ENCODE results near the gene PIGQ. TPM values are rescaled to one million over a fixed set of nuclear protein-coding genes. Genes with fewer than 3 reads are reported as not detected.

PIGQ gene
- total RNA-seq, 1 donor from 2014 or later = 68.9 TPM

DNA sequence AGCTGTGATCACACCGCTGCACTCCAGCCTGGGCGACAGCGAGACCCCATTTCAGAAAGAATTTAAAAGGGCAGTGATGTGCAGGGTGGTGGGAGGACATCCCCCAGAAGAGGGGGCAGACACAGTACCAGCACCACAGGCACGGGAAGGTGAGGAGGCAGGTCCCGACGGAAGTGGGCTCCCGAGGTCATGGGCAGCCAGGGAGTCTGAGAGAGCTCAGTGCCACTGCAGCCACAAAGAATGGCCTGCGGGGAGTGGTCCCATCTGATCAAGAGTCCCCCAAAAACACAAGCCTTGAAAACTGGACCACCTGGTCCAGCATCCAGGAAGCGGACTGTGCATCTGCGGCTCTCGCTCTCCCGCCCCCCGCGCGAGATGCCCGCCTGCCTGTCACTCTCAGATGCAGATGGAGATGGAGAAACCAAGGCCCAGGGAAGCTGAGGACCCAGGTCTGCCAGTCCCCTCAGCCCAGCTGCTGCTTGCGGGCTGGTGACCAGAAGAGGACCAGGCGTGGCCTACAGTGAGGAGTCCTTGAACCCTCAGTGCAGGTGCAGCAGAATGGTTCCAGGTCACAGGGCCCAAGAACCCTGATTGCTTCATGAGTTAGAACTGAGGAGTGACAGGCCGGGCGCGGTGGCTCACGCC is 46.5 kb upstream of the PIGQ start:
- TF ChIP-seq, protein P1, sequence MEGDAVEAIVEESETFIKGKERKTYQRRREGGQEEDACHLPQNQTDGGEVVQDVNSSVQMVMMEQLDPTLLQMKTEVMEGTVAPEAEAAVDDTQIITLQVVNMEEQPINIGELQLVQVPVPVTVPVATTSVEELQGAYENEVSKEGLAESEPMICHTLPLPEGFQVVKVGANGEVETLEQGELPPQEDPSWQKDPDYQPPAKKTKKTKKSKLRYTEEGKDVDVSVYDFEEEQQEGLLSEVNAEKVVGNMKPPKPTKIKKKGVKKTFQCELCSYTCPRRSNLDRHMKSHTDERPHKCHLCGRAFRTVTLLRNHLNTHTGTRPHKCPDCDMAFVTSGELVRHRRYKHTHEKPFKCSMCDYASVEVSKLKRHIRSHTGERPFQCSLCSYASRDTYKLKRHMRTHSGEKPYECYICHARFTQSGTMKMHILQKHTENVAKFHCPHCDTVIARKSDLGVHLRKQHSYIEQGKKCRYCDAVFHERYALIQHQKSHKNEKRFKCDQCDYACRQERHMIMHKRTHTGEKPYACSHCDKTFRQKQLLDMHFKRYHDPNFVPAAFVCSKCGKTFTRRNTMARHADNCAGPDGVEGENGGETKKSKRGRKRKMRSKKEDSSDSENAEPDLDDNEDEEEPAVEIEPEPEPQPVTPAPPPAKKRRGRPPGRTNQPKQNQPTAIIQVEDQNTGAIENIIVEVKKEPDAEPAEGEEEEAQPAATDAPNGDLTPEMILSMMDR (IDR thresholded peaks at IDR 0.05) = no peak
- Histone ChIP-seq H3K9me3 (no peaks in the 10 kb centered on the region), H3K36me3 (peaks cover 25% of the 10 kb centered on the region), H3K27ac (no peak overlapping the region), H3K4me3 (no peak overlapping the region), H3K27me3 (ENCODE audit: low read depth) (no peaks in the 10 kb centered on the region), H3K4me1 (peaks cover 23% of the 10 kb centered on the region)
- intact Hi-C loops (cut with DNase I) = no loop called here
- DNase-seq (no peak), ATAC-seq (no peak)

- TF ChIP-seq, protein P1 (IDR thresholded peaks at IDR 0.05) = no peak
- H3K9me3 ChIP-seq = no peaks in the 10 kb centered on the region
- DNase-seq (no peak), ATAC-seq (no peak)
- no peak overlapping the region for H3K27ac ChIP-seq
- no peak overlapping the region for H3K4me3 ChIP-seq
- H3K27me3 ChIP-seq (ENCODE audit: low read depth) = no peaks in the 10 kb centered on the region
- H3K36me3 ChIP-seq = peaks cover 16% of the 10 kb centered on the region
- intact Hi-C loops (cut with DNase I) = no loop called here
- peaks cover 35% of the 10 kb centered on the region for H3K4me1 ChIP-seq
These were observed 45.3 kb upstream of the PIGQ start for GRCh38 chr16:524274-525040.

DNA sequence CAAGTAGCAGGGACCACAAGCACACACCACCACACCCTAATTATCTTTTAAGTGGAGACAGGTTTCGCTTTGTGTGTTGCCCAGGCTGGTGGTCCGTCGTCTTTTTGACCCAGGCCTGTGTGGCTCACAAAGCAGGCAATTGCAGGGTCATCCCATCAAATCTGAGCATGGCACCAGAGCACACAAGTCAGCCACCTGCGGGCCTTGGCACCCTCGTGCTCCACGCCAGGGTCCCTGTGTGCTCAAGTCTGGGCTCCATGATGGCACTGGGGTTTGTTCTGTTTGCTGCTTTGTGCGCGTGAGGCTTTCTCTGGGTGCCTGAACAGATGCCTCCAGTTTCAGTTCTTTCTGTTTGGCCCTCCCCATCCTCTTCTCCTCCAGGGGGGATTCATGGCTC is 44.6 kb upstream of the PIGQ start:
- H3K27ac ChIP-seq = no peak overlapping the region

DNA sequence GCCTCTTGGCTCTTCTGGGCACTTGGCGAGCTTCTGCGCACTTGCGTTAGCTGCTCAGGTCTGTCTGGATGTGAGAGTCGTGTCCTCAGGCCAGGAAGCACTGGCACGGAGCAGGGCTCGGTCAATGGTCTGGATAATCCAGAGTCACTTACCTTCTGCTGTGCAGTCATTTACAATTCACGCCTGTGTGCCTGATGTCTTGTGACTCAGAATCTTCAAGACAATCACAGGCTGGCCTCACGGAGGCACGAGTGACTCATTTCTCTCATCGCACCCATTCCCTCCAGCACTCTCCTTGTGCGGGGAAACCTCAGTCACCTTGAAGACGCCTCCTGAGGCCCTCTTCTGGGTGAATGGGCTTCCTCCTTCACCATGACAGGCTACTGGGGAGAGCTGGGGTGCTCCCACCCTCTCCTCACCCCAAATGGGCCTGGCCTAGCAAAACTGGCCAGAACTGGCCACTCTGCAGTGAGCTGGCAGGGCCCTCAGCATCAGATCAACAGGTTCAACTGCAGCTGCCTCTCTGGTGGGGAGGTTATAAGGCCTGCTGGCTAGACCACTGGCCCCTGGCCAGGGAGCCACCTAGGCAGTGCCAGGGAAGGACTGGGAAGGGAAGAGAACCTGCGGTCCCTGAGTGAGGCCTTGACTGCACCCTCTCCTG is 44.1 kb upstream of the PIGQ start:
- ATAC-seq = no peak
- TF ChIP-seq, protein P1 (IDR thresholded peaks at IDR 0.05) = no peak
- Histone ChIP-seq H3K4me1 (peaks cover 43% of the 10 kb centered on the region), H3K4me3 (peak overlapping the region; percentile 87), H3K36me3 (peaks cover 4% of the 10 kb centered on the region), H3K27me3 (ENCODE audit: low read depth) (no peaks in the 10 kb centered on the region), H3K27ac (peak overlapping the region; percentile 98), H3K9me3 (no peaks in the 10 kb centered on the region)
- intact Hi-C loops (cut with DNase I) = no loop called here
- DNase-seq = no peak

More for the DNA sequence above, 44.6 kb upstream of the PIGQ start:
- intact Hi-C loops (cut with DNase I) = no loop called here
- H3K27me3 ChIP-seq (ENCODE audit: low read depth) = no peaks in the 10 kb centered on the region
- H3K9me3 ChIP-seq = no peaks in the 10 kb centered on the region
- H3K4me1 ChIP-seq = peaks cover 41% of the 10 kb centered on the region
- TF ChIP-seq, protein P1 (IDR thresholded peaks at IDR 0.05) = no peak
- no peak overlapping the region for H3K4me3 ChIP-seq
- no peak for DNase-seq
- H3K36me3 ChIP-seq = peaks cover 9% of the 10 kb centered on the region
- no peak for ATAC-seq

DNA sequence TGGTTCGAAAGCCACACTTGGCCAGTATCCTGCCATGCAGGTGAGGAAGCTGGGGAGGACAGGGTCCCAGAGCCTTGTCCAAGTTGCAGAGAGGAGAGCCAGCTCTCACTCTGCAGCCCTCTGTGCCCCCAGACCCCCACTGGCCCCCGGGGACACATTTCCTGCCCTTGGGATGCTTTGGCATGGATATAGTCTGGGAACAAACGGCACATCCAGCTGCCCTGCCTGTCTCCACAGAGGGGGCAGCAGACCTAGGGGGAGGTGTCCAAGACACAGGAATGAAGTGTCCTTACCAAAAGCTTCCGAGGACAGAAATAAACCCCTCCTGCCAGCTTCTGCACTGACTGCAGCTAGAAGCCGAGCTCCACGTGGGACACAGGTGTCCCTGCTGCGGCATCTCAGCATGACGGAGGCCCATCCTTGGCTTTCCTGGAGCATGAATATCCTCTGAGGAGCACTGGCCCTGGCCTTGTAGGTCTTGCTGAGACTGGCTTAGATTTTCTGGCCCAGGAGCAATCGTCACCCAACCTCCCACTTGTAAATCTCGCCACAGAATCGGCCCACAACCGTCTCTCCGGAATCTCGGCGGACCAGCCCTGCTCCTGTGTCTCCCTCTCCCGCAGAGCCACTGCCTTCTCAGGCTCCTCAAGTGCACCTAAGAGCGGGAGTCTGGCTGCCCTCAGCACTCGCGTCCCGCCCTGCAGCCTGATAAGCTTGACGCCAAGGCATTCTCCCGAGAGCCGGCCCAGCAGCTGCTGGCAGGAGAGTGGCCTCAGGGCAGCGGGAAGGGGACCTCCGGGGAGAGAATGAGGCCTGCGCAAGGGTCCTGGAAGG is 43.4 kb upstream of the PIGQ start:
- intact Hi-C loops (cut with DNase I) = no loop called here
- DNase-seq = peak; percentile 68
- TF ChIP-seq, protein P1 (IDR thresholded peaks at IDR 0.05) = no peak
- H3K36me3 ChIP-seq = no peaks in the 10 kb centered on the region
- no peaks in the 10 kb centered on the region for H3K27me3 ChIP-seq (ENCODE audit: low read depth)
- ATAC-seq = peak; percentile 21 to 37
- peaks cover 43% of the 10 kb centered on the region for H3K4me1 ChIP-seq
- H3K4me3 ChIP-seq = peak overlapping the region; percentile 87
- no peaks in the 10 kb centered on the region for H3K9me3 ChIP-seq
- H3K27ac ChIP-seq = peak overlapping the region; percentile 98

Measured in lower lobe of right lung (tissue), 2 donors.